ENCODE data around the gene PPP1R12B.
"Not testable (repeated sequence)": the region's sequence is repeated elsewhere in the genome, so short reads cannot be mapped to it uniquely, and the experiment has no call there.

The PPP1R12B gene

GRCh38 chr1:202472347-202473124, 124.0 kb downstream of the PPP1R12B start:
- not testable (repeated sequence) for H2AFZ ChIP-seq (ENCODE audit: low read depth, low read length); H3K27me3 ChIP-seq (ENCODE audit: insufficient read depth, low read length); H3K4me3 ChIP-seq (ENCODE audit: low read length); H3K36me3 ChIP-seq (ENCODE audit: insufficient read depth, low read length); H3K4me1 ChIP-seq (ENCODE audit: insufficient read depth, low read length); H3K9me3 ChIP-seq (ENCODE audit: low read length)

GRCh38 chr1:202473266-202474045, 125.0 kb downstream of the PPP1R12B start:
- not testable (repeated sequence) for H3K36me3 ChIP-seq (ENCODE audit: insufficient read depth, low read length); H3K27me3 ChIP-seq (ENCODE audit: insufficient read depth, low read length); H3K4me3 ChIP-seq (ENCODE audit: low read length); H2AFZ ChIP-seq (ENCODE audit: low read depth, low read length); H3K9me3 ChIP-seq (ENCODE audit: low read length); H3K4me1 ChIP-seq (ENCODE audit: insufficient read depth, low read length)

- H3K4me1 ChIP-seq (ENCODE audit: insufficient read depth, low read length); H3K9me3 ChIP-seq (ENCODE audit: low read length); H2AFZ ChIP-seq (ENCODE audit: low read depth, low read length): not testable (repeated sequence)
Observed at GRCh38 chr1:202479661-202480060, 131.2 kb downstream of the PPP1R12B start.

DNA sequence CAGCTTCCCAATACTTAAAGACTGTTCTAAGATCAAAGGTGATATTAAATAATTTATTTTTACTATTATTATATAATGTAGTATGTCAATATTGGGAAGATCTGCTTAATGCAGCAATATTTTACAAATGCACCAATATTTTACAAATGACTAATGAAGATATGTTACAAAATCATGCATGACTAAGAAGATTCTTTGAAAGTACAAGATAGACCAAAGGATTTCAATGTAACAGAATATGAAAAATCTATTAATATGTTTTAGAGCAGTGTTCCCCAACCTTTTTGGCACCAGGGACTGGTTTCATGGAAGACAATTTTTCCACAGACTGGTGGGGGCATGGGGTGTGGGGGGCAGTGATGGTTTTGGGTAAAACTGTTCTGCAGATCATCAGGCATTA, 132.1 kb downstream of the PPP1R12B start:
- not testable (repeated sequence) for H2AFZ ChIP-seq (ENCODE audit: low read depth, low read length); H3K4me3 ChIP-seq (ENCODE audit: low read length); H3K36me3 ChIP-seq (ENCODE audit: insufficient read depth, low read length); H3K4me1 ChIP-seq (ENCODE audit: insufficient read depth, low read length); H3K27me3 ChIP-seq (ENCODE audit: insufficient read depth, low read length); H3K9me3 ChIP-seq (ENCODE audit: low read length)

More at GRCh38 chr1:202479661-202480060, 131.2 kb downstream of the PPP1R12B start:
- not testable (repeated sequence) for H3K4me3 ChIP-seq (ENCODE audit: low read length); H3K27me3 ChIP-seq (ENCODE audit: insufficient read depth, low read length); H3K36me3 ChIP-seq (ENCODE audit: insufficient read depth, low read length)

DNA sequence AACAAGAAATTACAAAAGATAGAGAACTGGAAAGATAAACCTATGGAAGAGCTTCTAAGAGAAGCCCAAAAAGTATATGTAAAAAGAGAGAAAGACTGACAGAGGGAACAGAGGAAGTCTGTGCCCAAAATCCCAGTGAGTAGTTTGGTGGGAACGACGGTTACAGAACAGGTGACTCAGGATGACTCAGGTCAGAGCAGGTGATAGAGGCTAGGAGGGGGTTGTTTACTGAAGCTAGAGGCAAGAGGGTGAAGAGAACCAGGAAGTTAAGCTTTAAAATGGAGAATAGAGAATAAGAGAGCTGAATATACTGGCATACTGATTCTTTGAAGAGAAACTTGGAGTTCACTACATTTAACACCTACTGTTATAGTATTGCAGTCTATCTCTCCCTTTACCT, 134.9 kb downstream of the PPP1R12B start:
- H3K9me3 ChIP-seq (ENCODE audit: low read length); H2AFZ ChIP-seq (ENCODE audit: low read depth, low read length); H3K4me3 ChIP-seq (ENCODE audit: low read length); H3K36me3 ChIP-seq (ENCODE audit: insufficient read depth, low read length); H3K27me3 ChIP-seq (ENCODE audit: insufficient read depth, low read length); H3K4me1 ChIP-seq (ENCODE audit: insufficient read depth, low read length): not testable (repeated sequence)

GRCh38 chr1:202484032-202484431, 135.5 kb downstream of the PPP1R12B start:
- not testable (repeated sequence) for H3K4me1 ChIP-seq (ENCODE audit: insufficient read depth, low read length); H2AFZ ChIP-seq (ENCODE audit: low read depth, low read length); H3K27me3 ChIP-seq (ENCODE audit: insufficient read depth, low read length); H3K9me3 ChIP-seq (ENCODE audit: low read length); H3K4me3 ChIP-seq (ENCODE audit: low read length); H3K36me3 ChIP-seq (ENCODE audit: insufficient read depth, low read length)

GRCh38 chr1:202484820-202485219, 136.3 kb downstream of the PPP1R12B start:
- not testable (repeated sequence) for H3K27me3 ChIP-seq (ENCODE audit: insufficient read depth, low read length); H3K36me3 ChIP-seq (ENCODE audit: insufficient read depth, low read length); H3K9me3 ChIP-seq (ENCODE audit: low read length); H3K4me1 ChIP-seq (ENCODE audit: insufficient read depth, low read length); H2AFZ ChIP-seq (ENCODE audit: low read depth, low read length); H3K4me3 ChIP-seq (ENCODE audit: low read length)

GRCh38 chr1:202488178-202488649, 139.7 kb downstream of the PPP1R12B start:
- H2AFZ ChIP-seq (ENCODE audit: low read depth, low read length); H3K9me3 ChIP-seq (ENCODE audit: low read length): not testable (repeated sequence)

GRCh38 chr1:202489101-202489500, 140.6 kb downstream of the PPP1R12B start:
- H3K9me3 ChIP-seq (ENCODE audit: low read length); H3K36me3 ChIP-seq (ENCODE audit: insufficient read depth, low read length); H3K27me3 ChIP-seq (ENCODE audit: insufficient read depth, low read length); H3K4me1 ChIP-seq (ENCODE audit: insufficient read depth, low read length); H2AFZ ChIP-seq (ENCODE audit: low read depth, low read length); H3K4me3 ChIP-seq (ENCODE audit: low read length): not testable (repeated sequence)

More at GRCh38 chr1:202488178-202488649, 139.7 kb downstream of the PPP1R12B start:
- H3K4me1 ChIP-seq (ENCODE audit: insufficient read depth, low read length); H3K27me3 ChIP-seq (ENCODE audit: insufficient read depth, low read length); H3K36me3 ChIP-seq (ENCODE audit: insufficient read depth, low read length); H3K4me3 ChIP-seq (ENCODE audit: low read length): not testable (repeated sequence)

GRCh38 chr1:202493112-202493511, 144.6 kb downstream of the PPP1R12B start:
- H3K4me3 ChIP-seq (ENCODE audit: low read length); H3K4me1 ChIP-seq (ENCODE audit: insufficient read depth, low read length); H3K9me3 ChIP-seq (ENCODE audit: low read length); H2AFZ ChIP-seq (ENCODE audit: low read depth, low read length); H3K27me3 ChIP-seq (ENCODE audit: insufficient read depth, low read length): not testable (repeated sequence)
- H3K36me3 ChIP-seq (ENCODE audit: insufficient read depth, low read length): peaks cover 13% of the 10 kb centered on the region

DNA sequence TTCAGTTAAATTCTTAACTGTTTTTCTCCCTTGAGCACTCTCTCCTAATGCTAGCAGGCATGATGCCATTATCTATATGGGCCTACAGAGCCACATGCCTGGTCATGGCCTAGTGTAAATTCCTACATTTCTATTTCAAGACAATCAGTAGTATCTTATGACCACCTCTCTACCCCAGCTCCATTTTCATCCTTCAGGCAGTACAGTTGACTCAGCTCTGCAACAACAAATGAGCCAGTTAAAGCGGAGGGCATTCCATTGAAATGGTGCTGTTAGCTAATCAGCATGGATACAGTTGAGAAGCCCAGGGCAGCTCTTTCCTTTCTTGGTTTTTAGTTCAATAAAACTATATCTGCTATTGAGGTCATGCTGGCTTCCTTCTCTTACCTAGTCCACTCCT, 150.0 kb downstream of the PPP1R12B start:
- H3K9me3 ChIP-seq (ENCODE audit: low read length): no peaks in the 10 kb centered on the region
- no peaks in the 10 kb centered on the region for H3K4me1 ChIP-seq (ENCODE audit: insufficient read depth, low read length)
- H3K36me3 ChIP-seq (ENCODE audit: insufficient read depth, low read length): peaks cover 11% of the 10 kb centered on the region
- no peaks in the 10 kb centered on the region for H3K27me3 ChIP-seq (ENCODE audit: insufficient read depth, low read length)
- H2AFZ ChIP-seq (ENCODE audit: low read depth, low read length): no peak overlapping the region
- H3K4me3 ChIP-seq (ENCODE audit: low read length): no peak overlapping the region

- not testable (repeated sequence) for H3K4me3 ChIP-seq (ENCODE audit: low read length); H3K9me3 ChIP-seq (ENCODE audit: low read length); H3K27me3 ChIP-seq (ENCODE audit: insufficient read depth, low read length); H2AFZ ChIP-seq (ENCODE audit: low read depth, low read length); H3K4me1 ChIP-seq (ENCODE audit: insufficient read depth, low read length)
- H3K36me3 ChIP-seq (ENCODE audit: insufficient read depth, low read length): peaks cover 11% of the 10 kb centered on the region
Observed at GRCh38 chr1:202499997-202500396, 151.5 kb downstream of the PPP1R12B start.

DNA sequence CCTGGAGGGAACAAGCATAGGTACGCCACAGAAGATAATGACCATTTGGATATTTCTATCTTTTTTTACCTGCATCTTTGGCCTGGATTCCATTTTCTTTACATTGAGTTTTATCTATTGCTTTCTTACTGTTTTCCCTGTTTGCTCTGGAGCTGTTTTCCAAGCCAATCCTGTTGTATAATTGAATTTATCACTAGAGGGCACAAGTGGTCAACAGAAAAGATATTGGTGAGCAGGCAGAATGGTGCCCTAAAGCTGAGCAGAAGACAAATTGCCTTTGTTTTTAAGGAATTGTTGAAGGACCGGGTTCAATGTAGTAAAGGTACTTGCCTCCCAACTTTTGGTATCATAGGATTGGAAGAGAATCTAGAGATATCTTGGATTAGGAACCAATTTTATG, 152.8 kb downstream of the PPP1R12B start:
- no peak overlapping the region for H3K4me3 ChIP-seq (ENCODE audit: low read length)
- H3K36me3 ChIP-seq (ENCODE audit: insufficient read depth, low read length): no peaks in the 10 kb centered on the region
- H3K4me1 ChIP-seq (ENCODE audit: insufficient read depth, low read length): peaks cover 2% of the 10 kb centered on the region
- no peaks in the 10 kb centered on the region for H3K9me3 ChIP-seq (ENCODE audit: low read length)
- no peak overlapping the region for H2AFZ ChIP-seq (ENCODE audit: low read depth, low read length)
- no peaks in the 10 kb centered on the region for H3K27me3 ChIP-seq (ENCODE audit: insufficient read depth, low read length)

Data from neuron (in vitro differentiated cells).